Testis (tissue), 3 donors: ENCODE data around the gene DAZAP1. TPM values are rescaled to one million over a fixed set of nuclear protein-coding genes. Genes with fewer than 3 reads are reported as not detected.

Source experiments
- DNase-seq: peaks from one replicate; pipeline ENCODE4 v3.0.0-alpha.2; 2019
- H3K27ac ChIP-seq, 2 donors: fragments of 200-600 bp; sonication (generic); one replicate each; pipeline ENCODE4 v1.5.1; 2019
- H3K27me3 ChIP-seq: fragments of 200-600 bp; sonication (generic); one replicate; pipeline ENCODE4 v1.5.1; 2019
- H3K36me3 ChIP-seq: fragments of 200-600 bp; sonication (generic); one replicate; pipeline ENCODE4 v1.5.1; 2017; ENCODE audit warnings: low read depth; ENCODE audit errors: missing control alignments
- H3K4me1 ChIP-seq: fragments of 200-600 bp; sonication (generic); one replicate; pipeline ENCODE4 v1.5.1; 2019
- H3K4me3 ChIP-seq, 2 donors: fragments of 200-600 bp; sonication (generic); one replicate each; pipeline ENCODE4 v1.5.1; 2017 to 2019
- H3K9me3 ChIP-seq: fragments of 200-600 bp; sonication (generic); one replicate; pipeline ENCODE4 v1.5.1; 2017
- POLR2A ChIP-seq: fragments of 450-650 bp; IDR thresholded peaks from one replicate; pipeline ENCODE4 v1.6.1; 2017; ENCODE audit warnings: antibody characterized with exemption, mild to moderate bottlenecking, moderate library complexity
- WGBS, 2 donors: methylation state at CpG; one replicate each; pipeline ENCODE4 v1.1.5; 2018; 5-methylcytosine and 5-hydroxymethylcytosine counted together
- intact Hi-C: fragments of 100-400 bp; cut with DNase I; formaldehyde crosslinking; loops from one replicate; pipeline ENCODE4 v1.15.1; 2023; ENCODE audit warnings: low total_unique reads
- polyA plus RNA-seq: library from polyadenylated mRNA; stranded (reverse); fragments of 350-450 nt; fragmentation: Illumina TruSeq; extraction: RNeasy Lipid Tissue Mini Kit (QIAGEN cat#74804); gene quantifications from one replicate; pipeline ENCODE4 v1.2.3, GENCODE V29; 2014; ENCODE audit warnings: low read depth, low replicate concordance; ENCODE audit not compliant: insufficient read depth
- total RNA-seq, 2 donors: library from RNA; depleted of rRNA; stranded (reverse); fragments of >200 nt; gene quantifications; one replicate each; pipeline ENCODE4 v1.2.3, GENCODE V29; 2016
- TF ChIP-seq, protein P1 (sequence below), 3 experiments: fragments of 450-650 bp in 2 of 3; fragments of 200-600 bp in 1 of 3; sonication (generic) in 1 of 3; IDR thresholded peaks; one replicate each; pipeline ENCODE4 v1.5.1; 2016 to 2019; ENCODE audit warnings: antibody characterized with exemption in 3 of 3, mild to moderate bottlenecking in 2 of 3, moderate library complexity in 1 of 3

The DAZAP1 gene
- total and polyA plus RNA-seq, 3 donors from 2014 or later: 97.9 to 215 (median 99.6) TPM

DNA sequence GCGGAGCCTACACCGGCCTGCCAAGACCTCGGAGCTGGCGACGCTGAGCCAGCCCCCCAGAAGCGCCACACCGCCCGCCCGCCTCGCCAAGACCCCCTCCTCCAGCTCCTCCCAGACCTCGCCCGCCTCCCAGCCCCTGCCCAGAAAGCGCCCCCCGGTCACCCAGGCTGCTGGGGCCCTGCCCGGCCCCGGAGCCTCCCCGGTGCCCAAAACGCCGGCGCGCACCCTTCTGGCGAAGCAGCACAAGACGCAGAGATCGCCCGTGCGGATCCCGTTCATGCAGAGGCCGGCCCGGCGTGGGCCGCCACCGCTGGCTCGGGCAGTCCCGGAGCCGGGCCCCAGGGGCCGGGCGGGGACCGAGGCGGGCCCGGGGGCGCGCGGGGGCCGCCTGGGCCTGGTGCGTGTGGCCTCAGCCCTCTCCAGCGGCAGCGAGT, 61.5 kb downstream of the DAZAP1 start:
- H3K27me3 ChIP-seq: no peaks in the 10 kb centered on the region
- no peak overlapping the region for H3K27ac ChIP-seq
- intact Hi-C loops: no loop called here
- peaks cover 24% of the 10 kb centered on the region for H3K4me1 ChIP-seq
- TF ChIP-seq, protein P1, sequence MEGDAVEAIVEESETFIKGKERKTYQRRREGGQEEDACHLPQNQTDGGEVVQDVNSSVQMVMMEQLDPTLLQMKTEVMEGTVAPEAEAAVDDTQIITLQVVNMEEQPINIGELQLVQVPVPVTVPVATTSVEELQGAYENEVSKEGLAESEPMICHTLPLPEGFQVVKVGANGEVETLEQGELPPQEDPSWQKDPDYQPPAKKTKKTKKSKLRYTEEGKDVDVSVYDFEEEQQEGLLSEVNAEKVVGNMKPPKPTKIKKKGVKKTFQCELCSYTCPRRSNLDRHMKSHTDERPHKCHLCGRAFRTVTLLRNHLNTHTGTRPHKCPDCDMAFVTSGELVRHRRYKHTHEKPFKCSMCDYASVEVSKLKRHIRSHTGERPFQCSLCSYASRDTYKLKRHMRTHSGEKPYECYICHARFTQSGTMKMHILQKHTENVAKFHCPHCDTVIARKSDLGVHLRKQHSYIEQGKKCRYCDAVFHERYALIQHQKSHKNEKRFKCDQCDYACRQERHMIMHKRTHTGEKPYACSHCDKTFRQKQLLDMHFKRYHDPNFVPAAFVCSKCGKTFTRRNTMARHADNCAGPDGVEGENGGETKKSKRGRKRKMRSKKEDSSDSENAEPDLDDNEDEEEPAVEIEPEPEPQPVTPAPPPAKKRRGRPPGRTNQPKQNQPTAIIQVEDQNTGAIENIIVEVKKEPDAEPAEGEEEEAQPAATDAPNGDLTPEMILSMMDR (IDR thresholded peaks at IDR 0.05): no peak
- no peak for TF ChIP-seq POLR2A
- WGBS, 2 donors: 36% methylated on average over 37 of the region's 47 CpGs; no CpG with 5 or more reads in 1 of the 2 donors
- H3K9me3 ChIP-seq: no peaks in the 10 kb centered on the region
- H3K4me3 ChIP-seq: peak overlapping the region in 1 of 2 donors; percentile 9
- DNase-seq: no peak
- H3K36me3 ChIP-seq: no peaks in the 10 kb centered on the region

DNA sequence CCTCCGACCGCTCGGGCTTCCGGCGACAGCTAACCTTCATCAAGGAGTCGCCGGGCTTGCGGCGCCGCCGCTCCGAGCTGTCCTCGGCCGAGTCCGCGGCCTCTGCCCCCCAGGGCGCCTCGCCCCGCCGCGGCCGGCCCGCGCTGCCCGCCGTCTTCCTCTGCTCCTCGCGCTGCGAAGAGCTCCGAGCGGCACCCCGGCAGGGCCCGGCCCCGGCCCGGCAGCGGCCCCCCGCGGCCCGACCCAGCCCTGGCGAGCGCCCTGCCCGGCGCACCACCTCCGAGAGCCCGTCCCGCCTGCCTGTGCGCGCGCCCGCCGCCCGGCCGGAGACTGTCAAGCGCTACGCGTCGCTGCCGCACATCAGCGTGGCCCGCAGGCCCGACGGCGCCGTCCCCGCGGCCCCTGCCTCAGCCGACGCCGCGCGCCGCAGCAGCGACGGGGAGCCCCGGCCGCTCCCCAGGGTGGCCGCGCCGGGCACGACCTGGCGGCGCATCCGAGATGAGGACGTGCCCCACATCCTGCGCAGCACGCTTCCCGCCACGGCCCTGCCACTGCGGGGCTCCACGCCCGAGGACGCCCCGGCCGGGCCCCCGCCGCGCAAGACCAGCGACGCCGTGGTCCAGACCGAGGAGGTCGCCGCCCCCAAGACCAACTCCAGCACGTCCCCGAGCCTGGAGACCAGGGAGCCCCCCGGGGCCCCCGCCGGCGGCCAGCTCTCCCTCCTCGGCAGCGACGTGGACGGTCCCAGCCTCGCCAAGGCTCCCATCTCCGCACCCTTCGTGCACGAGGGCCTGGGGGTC, 62.1 kb downstream of the DAZAP1 start:
- DNase-seq: no peak
- no peak overlapping the region for H3K27ac ChIP-seq
- intact Hi-C loops: no loop called here
- peak overlapping the region; percentile 26 to 39 for H3K4me3 ChIP-seq
- no peaks in the 10 kb centered on the region for H3K36me3 ChIP-seq
- H3K4me1 ChIP-seq: peaks cover 24% of the 10 kb centered on the region
- H3K9me3 ChIP-seq: no peaks in the 10 kb centered on the region
- H3K27me3 ChIP-seq: no peaks in the 10 kb centered on the region
- TF ChIP-seq, protein P1 (IDR thresholded peaks at IDR 0.05): no peak
- TF ChIP-seq POLR2A: no peak
- WGBS, 2 donors: 41% methylated on average over 58 of the region's 117 CpGs; no CpG with 5 or more reads in 1 of the 2 donors

DNA sequence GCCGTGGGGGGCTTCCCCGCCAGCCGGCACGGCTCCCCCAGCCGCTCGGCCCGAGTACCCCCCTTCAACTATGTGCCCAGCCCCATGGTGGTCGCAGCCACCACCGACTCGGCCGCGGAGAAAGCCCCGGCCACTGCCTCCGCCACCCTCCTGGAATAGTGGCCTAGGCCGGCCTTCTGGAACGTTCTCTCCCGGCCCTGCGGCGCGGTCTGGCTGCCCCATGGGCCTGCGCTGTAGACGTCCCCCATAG, 62.6 kb downstream of the DAZAP1 start:
- no peak for DNase-seq
- no peak overlapping the region for H3K27ac ChIP-seq
- TF ChIP-seq, protein P1 (IDR thresholded peaks at IDR 0.05): no peak
- TF ChIP-seq POLR2A: no peak
- intact Hi-C loops: no loop called here
- peaks cover 24% of the 10 kb centered on the region for H3K4me1 ChIP-seq
- no peaks in the 10 kb centered on the region for H3K9me3 ChIP-seq
- 0 to 19% methylated on average over 2 to 21 of the region's 22 CpGs for WGBS, 2 donors
- no peaks in the 10 kb centered on the region for H3K36me3 ChIP-seq
- H3K4me3 ChIP-seq: peak overlapping the region; percentile 26 to 39
- H3K27me3 ChIP-seq: no peaks in the 10 kb centered on the region

DNA sequence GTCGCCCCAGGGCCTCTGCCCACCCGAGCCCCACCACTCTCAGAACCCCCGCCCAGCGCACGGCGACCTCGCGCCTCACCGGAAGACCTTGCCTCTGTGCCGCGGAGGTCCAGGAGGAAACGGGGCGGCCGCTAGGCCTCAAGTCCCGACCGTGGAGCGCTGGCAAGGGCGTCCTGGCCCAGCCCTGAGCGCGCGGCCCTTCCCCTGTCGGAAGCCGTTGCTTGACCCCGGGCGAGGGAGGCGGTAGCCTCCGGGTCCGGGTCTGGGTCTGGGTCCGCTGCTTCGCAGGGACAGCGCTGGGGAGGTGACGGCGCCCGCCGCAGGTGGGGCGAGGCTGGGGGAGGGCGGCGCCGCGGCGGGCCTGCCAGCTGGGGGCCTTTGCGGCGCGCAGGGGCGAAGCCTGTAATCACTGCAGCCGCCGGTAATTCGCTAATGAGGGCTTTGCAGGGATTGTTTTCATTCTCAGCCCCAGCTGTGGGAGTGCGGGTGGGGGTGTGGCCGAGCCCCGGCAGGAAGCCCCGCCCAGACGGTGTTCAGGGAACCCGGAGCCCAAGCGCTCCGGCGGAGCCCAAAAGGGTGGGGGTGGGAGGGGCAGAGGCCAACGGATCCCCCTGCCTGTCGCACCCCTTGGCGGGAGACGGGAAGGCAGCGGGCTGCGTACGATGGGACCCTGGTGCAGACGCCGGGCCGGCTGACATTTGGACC, 63.1 kb downstream of the DAZAP1 start:
- WGBS, 2 donors: 0 to 6% methylated on average over 7 to 50 of the region's 67 CpGs
- Histone ChIP-seq H3K9me3 (no peaks in the 10 kb centered on the region), H3K27ac (no peak overlapping the region), H3K4me3 (peak overlapping the region; percentile 26 to 39), H3K4me1 (peaks cover 24% of the 10 kb centered on the region), H3K27me3 (no peaks in the 10 kb centered on the region), H3K36me3 (no peaks in the 10 kb centered on the region)
- intact Hi-C loops: no loop called here
- peak; percentile 74 for DNase-seq
- TF ChIP-seq POLR2A: no peak
- TF ChIP-seq, protein P1 (IDR thresholded peaks at IDR 0.05): no peak
